ENCODE measurements around the gene RFX5. TPM values are rescaled to one million over a fixed set of nuclear protein-coding genes. Genes with fewer than 3 reads are reported as not detected.
"Not testable (repeated sequence)": the region's sequence is repeated elsewhere in the genome, so short reads cannot be mapped to it uniquely, and the experiment has no call there.

Gene RFX5
- total RNA-seq, 1 donor from 2014 or later: 21.0 TPM

DNA sequence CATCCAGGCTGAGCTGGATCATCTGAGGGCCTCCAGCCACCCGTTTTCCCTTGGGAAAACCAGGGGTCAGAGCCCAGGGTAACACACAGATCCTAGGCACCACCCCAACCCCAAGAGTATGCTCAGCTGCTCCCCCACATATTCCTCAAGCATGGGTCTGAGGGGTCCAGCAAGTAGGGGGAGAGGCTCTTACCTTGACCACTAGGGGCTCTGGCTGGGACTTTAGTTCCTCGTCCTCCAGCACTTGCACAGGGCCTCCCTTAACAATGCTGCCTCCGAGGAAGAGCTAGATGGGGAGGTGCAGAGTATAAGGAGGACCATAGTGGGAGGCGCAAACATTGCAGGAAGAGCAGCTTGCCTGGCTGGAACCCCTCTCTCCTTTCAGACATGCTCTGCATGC is 17.9 kb upstream of the RFX5 start:
- peaks cover 6% of the 10 kb centered on the region for H3K9me3 ChIP-seq (replicated peaks)
- no peak overlapping the region for H3K27ac ChIP-seq (replicated peaks)
- no peak overlapping the region for H3K4me3 ChIP-seq
- H3K27me3 ChIP-seq (ENCODE audit: low read depth): no peaks in the 10 kb centered on the region
- TF ChIP-seq, protein P1, sequence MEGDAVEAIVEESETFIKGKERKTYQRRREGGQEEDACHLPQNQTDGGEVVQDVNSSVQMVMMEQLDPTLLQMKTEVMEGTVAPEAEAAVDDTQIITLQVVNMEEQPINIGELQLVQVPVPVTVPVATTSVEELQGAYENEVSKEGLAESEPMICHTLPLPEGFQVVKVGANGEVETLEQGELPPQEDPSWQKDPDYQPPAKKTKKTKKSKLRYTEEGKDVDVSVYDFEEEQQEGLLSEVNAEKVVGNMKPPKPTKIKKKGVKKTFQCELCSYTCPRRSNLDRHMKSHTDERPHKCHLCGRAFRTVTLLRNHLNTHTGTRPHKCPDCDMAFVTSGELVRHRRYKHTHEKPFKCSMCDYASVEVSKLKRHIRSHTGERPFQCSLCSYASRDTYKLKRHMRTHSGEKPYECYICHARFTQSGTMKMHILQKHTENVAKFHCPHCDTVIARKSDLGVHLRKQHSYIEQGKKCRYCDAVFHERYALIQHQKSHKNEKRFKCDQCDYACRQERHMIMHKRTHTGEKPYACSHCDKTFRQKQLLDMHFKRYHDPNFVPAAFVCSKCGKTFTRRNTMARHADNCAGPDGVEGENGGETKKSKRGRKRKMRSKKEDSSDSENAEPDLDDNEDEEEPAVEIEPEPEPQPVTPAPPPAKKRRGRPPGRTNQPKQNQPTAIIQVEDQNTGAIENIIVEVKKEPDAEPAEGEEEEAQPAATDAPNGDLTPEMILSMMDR (IDR thresholded peaks at IDR 0.05; ENCODE audit: borderline replicate concordance): no peak
- no peak for DNase-seq
- peaks cover 55% of the 10 kb centered on the region for H3K36me3 ChIP-seq
- peaks cover 33% of the 10 kb centered on the region for H3K4me1 ChIP-seq
- intact Hi-C loops (cut with micrococcal nuclease): no loop called here

DNA sequence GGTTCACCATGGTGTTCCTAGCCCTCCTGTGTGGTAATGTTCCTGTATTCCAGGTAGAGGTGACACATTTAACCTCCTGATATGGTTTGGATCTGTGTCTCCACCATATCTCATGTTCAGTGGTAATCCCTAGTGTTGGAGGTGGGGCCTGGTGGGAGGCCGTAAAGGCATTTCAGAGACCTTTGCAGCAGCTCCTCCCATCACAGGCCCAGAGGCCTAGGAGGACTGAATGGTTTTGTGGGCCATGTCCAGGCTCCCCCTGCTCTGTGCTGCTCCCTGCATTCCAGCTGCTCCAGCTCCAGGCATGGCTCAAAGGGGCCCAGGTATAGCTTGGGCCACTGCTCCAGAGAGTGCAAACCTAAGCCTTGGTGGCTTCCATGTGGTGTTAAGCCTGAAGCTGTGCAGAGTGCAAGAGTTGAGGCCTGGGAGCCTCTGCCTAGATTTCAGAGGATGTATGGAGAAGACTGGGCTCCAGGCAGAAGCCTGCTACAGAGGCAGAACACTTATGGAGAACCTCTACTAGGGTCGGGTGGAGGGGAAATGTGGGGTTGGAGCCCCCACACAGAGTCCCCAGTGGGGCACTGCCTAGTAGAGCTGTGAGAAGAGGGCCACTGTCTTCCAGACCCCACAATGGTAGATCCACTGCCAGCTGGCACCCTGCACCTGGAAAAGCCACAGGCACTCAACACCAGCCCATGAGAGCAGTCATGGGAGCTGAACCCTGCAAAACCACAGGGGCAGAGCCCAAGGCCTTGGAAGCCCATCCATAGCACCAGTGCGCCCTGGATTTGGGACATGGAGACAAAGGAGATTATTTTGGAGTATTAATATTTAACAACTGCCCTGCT is 15.5 kb upstream of the RFX5 start:
- intact Hi-C loops (cut with micrococcal nuclease): no loop called here
- Histone ChIP-seq H3K9me3 (replicated peaks) (peaks cover 6% of the 10 kb centered on the region), H3K4me1 (peaks cover 8% of the 10 kb centered on the region), H3K36me3 (peaks cover 53% of the 10 kb centered on the region), H3K4me3 (no peak overlapping the region), H3K27ac (replicated peaks) (no peak overlapping the region), H3K27me3 (ENCODE audit: low read depth) (no peaks in the 10 kb centered on the region)
- TF ChIP-seq, protein P1 (IDR thresholded peaks at IDR 0.05; ENCODE audit: borderline replicate concordance): no peak
- no peak for DNase-seq

DNA sequence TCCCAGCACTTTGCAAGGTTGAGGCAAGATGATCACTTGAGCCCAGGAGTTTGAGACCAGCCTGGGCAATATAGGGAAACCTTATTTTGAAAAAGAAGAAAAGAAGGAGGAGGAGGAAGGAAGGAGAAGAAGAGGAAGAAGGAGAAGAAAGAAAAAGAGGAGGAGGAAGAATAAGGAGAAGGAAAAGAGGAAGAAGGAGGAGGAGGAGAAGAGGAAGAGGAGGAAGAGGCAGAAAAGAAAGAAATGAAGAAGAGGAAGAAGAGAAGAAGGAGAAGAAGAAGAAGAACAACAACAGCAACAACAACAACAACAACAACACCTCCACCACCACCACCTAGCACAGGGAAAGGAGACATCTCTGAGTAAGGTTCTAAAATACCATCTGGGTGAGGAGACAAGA is 14.8 kb upstream of the RFX5 start:
- Histone ChIP-seq H3K27ac (replicated peaks) (no peak overlapping the region), H3K9me3 (replicated peaks) (peaks cover 6% of the 10 kb centered on the region), H3K4me3 (no peak overlapping the region), H3K36me3 (peaks cover 47% of the 10 kb centered on the region), H3K4me1 (peaks cover 2% of the 10 kb centered on the region), H3K27me3 (ENCODE audit: low read depth) (no peaks in the 10 kb centered on the region)
- TF ChIP-seq, protein P1 (IDR thresholded peaks at IDR 0.05; ENCODE audit: borderline replicate concordance): no peak
- intact Hi-C loops (cut with micrococcal nuclease): no loop called here
- DNase-seq: no peak

DNA sequence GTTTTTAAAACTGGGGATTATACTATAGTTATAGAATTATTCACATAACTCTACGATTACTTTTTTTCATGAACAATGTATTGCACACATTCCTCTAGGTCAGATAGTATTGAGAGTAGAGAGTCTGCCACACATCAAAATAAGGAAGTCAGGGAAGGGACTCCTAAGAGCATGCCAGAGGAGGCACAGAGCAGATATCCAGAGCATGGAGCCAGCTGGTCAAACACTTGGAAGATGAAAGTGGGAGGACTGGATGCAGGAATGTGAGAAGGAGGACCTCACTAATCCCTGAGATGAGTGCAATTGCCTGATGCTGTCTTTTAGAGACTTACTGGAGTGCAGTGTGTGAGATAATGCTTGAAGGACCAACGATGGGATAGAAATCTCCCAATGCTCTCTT is 9.6 kb upstream of the RFX5 start:
- TF ChIP-seq, protein P1 (IDR thresholded peaks at IDR 0.05; ENCODE audit: borderline replicate concordance): no peak
- no peaks in the 10 kb centered on the region for H3K4me1 ChIP-seq
- no peaks in the 10 kb centered on the region for H3K36me3 ChIP-seq
- no peaks in the 10 kb centered on the region for H3K27me3 ChIP-seq (ENCODE audit: low read depth)
- no peak overlapping the region for H3K4me3 ChIP-seq
- peaks cover 4% of the 10 kb centered on the region for H3K9me3 ChIP-seq (replicated peaks)
- intact Hi-C loops (cut with micrococcal nuclease): no loop called here
- DNase-seq: no peak
- no peak overlapping the region for H3K27ac ChIP-seq (replicated peaks)

DNA sequence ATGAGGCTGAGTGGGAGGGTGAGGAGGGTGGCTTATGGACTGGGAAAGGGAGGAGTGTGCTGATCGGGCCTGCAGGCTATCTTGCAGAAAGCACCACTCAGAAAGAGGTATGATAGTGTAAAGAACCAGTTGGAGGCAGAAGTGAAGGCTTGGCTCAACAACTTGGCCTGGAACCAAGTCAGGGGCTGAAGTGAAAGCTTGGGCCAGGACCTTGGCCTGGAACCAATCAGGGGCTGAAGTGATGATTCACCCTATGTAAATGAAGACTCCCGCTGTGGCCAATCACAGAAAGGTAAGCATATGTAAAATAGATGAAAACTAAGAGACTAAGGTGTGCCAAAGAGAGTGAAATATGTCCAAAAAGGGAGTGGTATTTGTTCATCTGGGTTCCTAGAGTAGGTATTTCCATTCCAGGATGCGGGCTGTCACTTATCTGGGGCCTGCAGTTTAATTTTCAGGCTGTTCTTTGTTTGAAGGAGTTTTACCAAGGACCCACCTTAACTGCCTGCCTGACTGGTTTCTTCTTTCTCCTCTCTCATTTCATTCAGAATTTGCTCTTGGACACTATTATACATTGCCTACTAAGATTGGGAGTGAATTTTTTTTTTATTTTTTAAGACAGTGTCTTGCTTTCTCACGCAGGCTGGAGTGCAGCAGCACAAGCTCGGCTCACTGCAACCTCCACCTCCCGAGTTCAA is 5.1 kb upstream of the RFX5 start:
- Histone ChIP-seq H3K27me3 (ENCODE audit: low read depth) (no peaks in the 10 kb centered on the region), H3K4me1 (peaks cover 7% of the 10 kb centered on the region), H3K36me3 (no peaks in the 10 kb centered on the region), H3K27ac (replicated peaks) (no peak overlapping the region), H3K4me3 (no peak overlapping the region), H3K9me3 (replicated peaks) (peaks cover 14% of the 10 kb centered on the region)
- DNase-seq: no peak
- TF ChIP-seq, protein P1 (IDR thresholded peaks at IDR 0.05; ENCODE audit: borderline replicate concordance): no peak
- intact Hi-C loops (cut with micrococcal nuclease): no loop called here

DNA sequence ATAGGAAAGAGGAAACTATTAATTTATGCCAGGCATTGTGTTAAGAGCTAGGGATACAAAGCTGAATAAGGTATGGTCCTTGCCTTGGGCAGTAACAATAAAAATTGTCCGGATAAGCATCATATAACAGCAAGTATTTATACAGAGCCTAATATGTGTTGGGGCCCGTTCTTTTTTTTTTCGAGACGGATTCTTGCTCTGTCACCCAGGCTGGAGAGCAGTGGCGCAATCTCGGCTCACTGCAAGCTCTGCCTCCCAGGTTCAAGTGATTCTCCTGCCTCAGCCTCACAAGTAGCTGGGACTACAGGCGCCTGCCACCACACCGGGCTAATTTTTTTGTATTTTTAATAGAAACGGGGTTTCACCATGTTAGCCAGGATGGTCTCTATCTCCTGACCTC is 3.3 kb upstream of the RFX5 start:
- DNase-seq; intact Hi-C loops (cut with micrococcal nuclease); H3K4me3 ChIP-seq; H3K27me3 ChIP-seq (ENCODE audit: low read depth); H3K27ac ChIP-seq (replicated peaks); H3K36me3 ChIP-seq: not testable (repeated sequence)
- H3K4me1 ChIP-seq: peaks cover 21% of the 10 kb centered on the region
- H3K9me3 ChIP-seq (replicated peaks): peaks cover 14% of the 10 kb centered on the region

Measured in left ventricle myocardium inferior (tissue), 1 donor.